Chondrocyte (in vitro differentiated cells): ENCODE results near the gene HLA-DOA. TPM values are rescaled to one million over a fixed set of nuclear protein-coding genes. Genes with fewer than 3 reads are reported as not detected.

ENCODE experiments used
- DNase-seq: peaks from one replicate; pipeline ENCODE4 v3.0.0; 2021; ENCODE audit warnings: mixed read lengths, low spot score
- H3K27ac Mint-ChIP-seq: one replicate; pipeline ENCODE4 v1.8.0; 2021; ENCODE audit warnings: mild to moderate bottlenecking, moderate library complexity, mixed read lengths; ENCODE audit not compliant: unreplicated experiment
- H3K27me3 Mint-ChIP-seq: 2 replicates; pipeline ENCODE4 v1.8.0; 2021; ENCODE audit warnings: low read depth, mixed read lengths
- H3K36me3 Mint-ChIP-seq: 2 replicates; pipeline ENCODE4 v1.8.0; 2021; ENCODE audit warnings: low read depth, mixed read lengths
- H3K4me1 Mint-ChIP-seq: 2 replicates; pipeline ENCODE4 v1.8.0; 2021; ENCODE audit warnings: low read depth, mild to moderate bottlenecking, mixed read lengths
- H3K4me3 Mint-ChIP-seq: one replicate; pipeline ENCODE4 v1.8.0; 2021; ENCODE audit warnings: mild to moderate bottlenecking, moderate library complexity, mixed read lengths; ENCODE audit not compliant: unreplicated experiment
- H3K9me3 Mint-ChIP-seq: 2 replicates; pipeline ENCODE4 v1.8.0; 2021; ENCODE audit warnings: low read depth, mixed read lengths
- total RNA-seq: library from RNA; stranded (reverse); gene quantifications from 3 replicates; pipeline ENCODE4 v1.2.1, GENCODE V29; 2021
- TF ChIP-seq, protein P1 (sequence below): fragments of 200-600 bp; sonication (generic); IDR thresholded peaks from 2 replicates; pipeline ENCODE4 v1.5.0; 2021; ENCODE audit warnings: antibody characterized with exemption, mild to moderate bottlenecking, moderate library complexity

The HLA-DOA gene
- total RNA-seq, 1 donor from 2014 or later: not detected

GRCh38 chr6:32956176-32956575 lies 53.2 kb downstream of the HLA-DOA start:
- H3K27ac Mint-ChIP-seq: no peak overlapping the region
- no peaks in the 10 kb centered on the region for H3K27me3 Mint-ChIP-seq
- TF ChIP-seq, protein P1, sequence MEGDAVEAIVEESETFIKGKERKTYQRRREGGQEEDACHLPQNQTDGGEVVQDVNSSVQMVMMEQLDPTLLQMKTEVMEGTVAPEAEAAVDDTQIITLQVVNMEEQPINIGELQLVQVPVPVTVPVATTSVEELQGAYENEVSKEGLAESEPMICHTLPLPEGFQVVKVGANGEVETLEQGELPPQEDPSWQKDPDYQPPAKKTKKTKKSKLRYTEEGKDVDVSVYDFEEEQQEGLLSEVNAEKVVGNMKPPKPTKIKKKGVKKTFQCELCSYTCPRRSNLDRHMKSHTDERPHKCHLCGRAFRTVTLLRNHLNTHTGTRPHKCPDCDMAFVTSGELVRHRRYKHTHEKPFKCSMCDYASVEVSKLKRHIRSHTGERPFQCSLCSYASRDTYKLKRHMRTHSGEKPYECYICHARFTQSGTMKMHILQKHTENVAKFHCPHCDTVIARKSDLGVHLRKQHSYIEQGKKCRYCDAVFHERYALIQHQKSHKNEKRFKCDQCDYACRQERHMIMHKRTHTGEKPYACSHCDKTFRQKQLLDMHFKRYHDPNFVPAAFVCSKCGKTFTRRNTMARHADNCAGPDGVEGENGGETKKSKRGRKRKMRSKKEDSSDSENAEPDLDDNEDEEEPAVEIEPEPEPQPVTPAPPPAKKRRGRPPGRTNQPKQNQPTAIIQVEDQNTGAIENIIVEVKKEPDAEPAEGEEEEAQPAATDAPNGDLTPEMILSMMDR: no peak
- DNase-seq: no peak
- peaks cover 3% of the 10 kb centered on the region for H3K36me3 Mint-ChIP-seq
- peaks cover 10% of the 10 kb centered on the region for H3K4me1 Mint-ChIP-seq
- no peak overlapping the region for H3K4me3 Mint-ChIP-seq
- no peaks in the 10 kb centered on the region for H3K9me3 Mint-ChIP-seq

GRCh38 chr6:32954986-32955802 lies 54.2 kb downstream of the HLA-DOA start:
- H3K27ac Mint-ChIP-seq: no peak overlapping the region
- H3K9me3 Mint-ChIP-seq: no peaks in the 10 kb centered on the region
- DNase-seq: no peak
- no peak overlapping the region for H3K4me3 Mint-ChIP-seq
- TF ChIP-seq, protein P1: peak; percentile 60
- peaks cover 3% of the 10 kb centered on the region for H3K36me3 Mint-ChIP-seq
- H3K27me3 Mint-ChIP-seq: no peaks in the 10 kb centered on the region
- H3K4me1 Mint-ChIP-seq: peaks cover 10% of the 10 kb centered on the region

GRCh38 chr6:32954267-32954666 lies 55.1 kb downstream of the HLA-DOA start:
- Mint-ChIP-seq H3K36me3 (peaks cover 3% of the 10 kb centered on the region), H3K4me3 (no peak overlapping the region), H3K27ac (no peak overlapping the region), H3K4me1 (peaks cover 10% of the 10 kb centered on the region), H3K27me3 (no peaks in the 10 kb centered on the region), H3K9me3 (no peaks in the 10 kb centered on the region)
- TF ChIP-seq, protein P1: no peak
- DNase-seq: no peak

Other genes starting within 250 kb of the HLA-DOA start
- not detected in 3 replicates for gene HLA-DQB2, start 246.1 kb downstream of the HLA-DOA start, total RNA-seq
- 0.25 to 0.56 TPM in 2 of 3 replicates, not detected in the other for gene HLA-DOB, start 192.6 kb downstream of the HLA-DOA start, total RNA-seq
- 16.3 to 28.0 TPM (median 20.3 TPM) in 3 replicates for gene TAP2, start 170.9 kb downstream of the HLA-DOA start, total RNA-seq
- gene PSMB8, start 165.5 kb downstream of the HLA-DOA start, total RNA-seq: 14.6 to 17.4 TPM (median 16.2 TPM) in 3 replicates
- 14.5 to 29.7 TPM (median 26.7 TPM) in 3 replicates for gene TAP1, start 155.9 kb downstream of the HLA-DOA start, total RNA-seq
- gene PSMB9, start 155.4 kb downstream of the HLA-DOA start, total RNA-seq: 0.90 to 1.2 TPM (median 1.2 TPM) in 3 replicates
- not detected in 3 replicates for gene HLA-DMB, start 68.6 kb downstream of the HLA-DOA start, total RNA-seq
- 3.6 to 5.5 TPM (median 5.4 TPM) in 3 replicates for gene HLA-DMA, start 56.5 kb downstream of the HLA-DOA start, total RNA-seq
- 149 to 165 TPM (median 150 TPM) in 3 replicates for gene BRD2, start 41.0 kb downstream of the HLA-DOA start, total RNA-seq
- 0.65 to 1.3 TPM (median 1.2 TPM) in 3 replicates for gene HLA-DPA1, start 64.1 kb upstream of the HLA-DOA start, total RNA-seq
- 2.8 to 2.9 TPM (median 2.8 TPM) in 3 replicates for gene HLA-DPB1, start 66.4 kb upstream of the HLA-DOA start, total RNA-seq
- 2.8 to 10.0 TPM (median 10.0 TPM) in 3 replicates for gene COL11A2, start 182.9 kb upstream of the HLA-DOA start, total RNA-seq
- 45.1 to 51.5 TPM (median 46.5 TPM) in 3 replicates for gene RXRB, start 191.1 kb upstream of the HLA-DOA start, total RNA-seq
- gene SLC39A7, start 191.3 kb upstream of the HLA-DOA start, total RNA-seq: 222 to 238 TPM (median 225 TPM) in 3 replicates
- 0.60 to 2.8 TPM (median 1.1 TPM) in 3 replicates for gene HSD17B8, start 195.1 kb upstream of the HLA-DOA start, total RNA-seq
- gene RING1, start 198.9 kb upstream of the HLA-DOA start, total RNA-seq: 42.8 to 49.7 TPM (median 44.5 TPM) in 3 replicates